Body of pancreas (tissue), 4 donors: Measurements from ENCODE around the gene GUSB.
"Not testable (repeated sequence)": the region's sequence is repeated elsewhere in the genome, so short reads cannot be mapped to it uniquely, and the experiment has no call there.

Source experiments
- POLR2A ChIP-seq, 3 donors: fragments of 450-650 bp; IDR thresholded peaks; one replicate each; pipeline ENCODE4 v1.6.1; 2016; ENCODE audit warnings: antibody characterized with exemption in 3 of 3, mild to moderate bottlenecking in 2 of 3
- TF ChIP-seq, protein P1 (sequence below), 7 experiments: fragments of 450-650 bp in 4 of 7; fragments of 200-600 bp in 3 of 7; sonication (generic) in 3 of 7; IDR thresholded peaks; one replicate each; pipeline ENCODE4 v1.5.1; 2016 to 2019; ENCODE audit warnings: antibody characterized with exemption in 7 of 7

DNA sequence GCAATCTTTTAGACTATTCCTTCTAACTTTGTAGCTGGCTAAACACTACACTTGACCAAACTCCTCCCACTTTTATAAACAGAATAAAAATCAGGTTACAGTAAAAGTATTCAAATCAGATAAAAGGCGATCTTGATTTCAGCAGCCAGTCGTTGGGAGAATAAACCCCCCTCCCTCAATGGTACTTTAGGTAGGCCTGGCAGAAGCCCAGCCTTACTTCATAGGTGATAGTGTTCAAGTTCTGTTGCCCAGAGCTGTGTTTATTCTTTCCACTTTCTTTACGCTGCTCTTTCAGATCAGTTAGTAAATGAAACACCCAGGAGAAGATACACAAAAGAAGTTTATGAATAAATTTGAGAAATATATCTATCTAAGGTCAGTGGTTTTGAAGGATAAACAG, 46.3 kb upstream of the GUSB start:
- not testable (repeated sequence) for TF ChIP-seq POLR2A (IDR thresholded peaks at IDR 0.05)
- TF ChIP-seq, protein P1, sequence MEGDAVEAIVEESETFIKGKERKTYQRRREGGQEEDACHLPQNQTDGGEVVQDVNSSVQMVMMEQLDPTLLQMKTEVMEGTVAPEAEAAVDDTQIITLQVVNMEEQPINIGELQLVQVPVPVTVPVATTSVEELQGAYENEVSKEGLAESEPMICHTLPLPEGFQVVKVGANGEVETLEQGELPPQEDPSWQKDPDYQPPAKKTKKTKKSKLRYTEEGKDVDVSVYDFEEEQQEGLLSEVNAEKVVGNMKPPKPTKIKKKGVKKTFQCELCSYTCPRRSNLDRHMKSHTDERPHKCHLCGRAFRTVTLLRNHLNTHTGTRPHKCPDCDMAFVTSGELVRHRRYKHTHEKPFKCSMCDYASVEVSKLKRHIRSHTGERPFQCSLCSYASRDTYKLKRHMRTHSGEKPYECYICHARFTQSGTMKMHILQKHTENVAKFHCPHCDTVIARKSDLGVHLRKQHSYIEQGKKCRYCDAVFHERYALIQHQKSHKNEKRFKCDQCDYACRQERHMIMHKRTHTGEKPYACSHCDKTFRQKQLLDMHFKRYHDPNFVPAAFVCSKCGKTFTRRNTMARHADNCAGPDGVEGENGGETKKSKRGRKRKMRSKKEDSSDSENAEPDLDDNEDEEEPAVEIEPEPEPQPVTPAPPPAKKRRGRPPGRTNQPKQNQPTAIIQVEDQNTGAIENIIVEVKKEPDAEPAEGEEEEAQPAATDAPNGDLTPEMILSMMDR (IDR thresholded peaks at IDR 0.05) = not testable (repeated sequence)
